ENCODE measurements around the gene NUDT16L1.
A peak's percentile ranks its signal among the peaks of the same experiment; 100 is the strongest.

The NUDT16L1 gene

GRCh38 chr16:4694642-4695451, 1.5 kb downstream of the NUDT16L1 start:
- no peaks in the 10 kb centered on the region for H3K9me3 ChIP-seq (ENCODE audit: low read depth, low read length)
- H3K9ac ChIP-seq (ENCODE audit: insufficient read length), result no peak overlapping the region
- H3K4me3 ChIP-seq, result peak overlapping the region; percentile 94
- H3K27ac ChIP-seq, result 0 out of 2 replicates have a peak overlapping the region, but pooled peaks have one; percentile 6
- no peak for TF ChIP-seq POLR2AphosphoS5 (IDR thresholded peaks at IDR 0.05; ENCODE audit: borderline replicate concordance, low read depth, low read length)
- TF ChIP-seq FOXP2 (optimal IDR thresholded peaks at IDR 0.05; ENCODE audit: control extremely low read depth, extremely low read length, insufficient read depth), result no peak
- no peak for TF ChIP-seq EZH2 (IDR thresholded peaks at IDR 0.05)
- H3K36me3 ChIP-seq (ENCODE audit: insufficient read depth, low read length), result peaks cover 22% of the 10 kb centered on the region; the same call in 1 of the 2 replicates
- DNase-seq (ENCODE audit: low read depth, low spot score), result no peak

DNA sequence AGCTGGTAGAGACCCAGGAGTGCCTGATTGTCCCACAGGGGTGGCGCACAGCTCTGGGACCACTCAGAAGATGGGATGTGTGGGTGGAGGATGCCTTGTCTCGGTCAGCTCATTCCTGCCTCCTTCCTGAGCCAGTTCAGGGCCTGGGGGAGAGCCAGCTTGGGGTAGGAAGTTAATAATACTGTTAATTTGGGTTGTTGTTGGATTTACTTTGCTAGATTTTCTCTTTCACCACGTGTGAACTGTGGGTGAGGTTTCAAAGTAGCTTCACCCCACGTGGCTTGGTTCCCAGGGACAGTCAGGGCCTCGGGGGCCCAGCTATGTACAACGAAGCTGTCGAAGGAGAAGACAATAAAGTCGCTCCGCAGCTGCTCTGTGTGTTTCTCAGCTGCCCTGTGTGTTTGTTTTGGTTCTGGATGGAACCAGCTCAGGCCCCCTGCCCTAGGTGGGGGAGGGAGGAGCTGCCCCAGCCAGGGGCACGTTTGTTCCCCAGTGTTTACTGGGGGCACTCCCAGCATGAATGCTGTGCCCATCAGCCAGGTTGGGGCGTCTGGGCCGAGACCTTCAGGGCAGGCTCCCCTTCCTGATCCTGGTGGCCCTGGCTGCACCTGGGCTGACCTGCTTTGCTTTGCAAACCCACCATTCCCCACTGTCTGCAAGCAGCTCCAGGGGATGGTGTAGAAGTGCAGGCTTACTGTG, 2.3 kb downstream of the NUDT16L1 start:
- Histone ChIP-seq H3K4me3 (no peak overlapping the region), H3K9ac (ENCODE audit: insufficient read length) (no peak overlapping the region), H3K9me3 (ENCODE audit: low read depth, low read length) (no peaks in the 10 kb centered on the region), H3K27ac (0 out of 2 replicates have a peak overlapping the region, but pooled peaks have one; percentile 6), H3K36me3 (ENCODE audit: insufficient read depth, low read length) (peaks cover 22% of the 10 kb centered on the region; the same call in 1 of the 2 replicates)
- TF ChIP-seq POLR2AphosphoS5 (IDR thresholded peaks at IDR 0.05; ENCODE audit: borderline replicate concordance, low read depth, low read length), result no peak
- TF ChIP-seq FOXP2 (optimal IDR thresholded peaks at IDR 0.05; ENCODE audit: control extremely low read depth, extremely low read length, insufficient read depth), result no peak
- TF ChIP-seq EZH2 (IDR thresholded peaks at IDR 0.05), result no peak
- no peak for DNase-seq (ENCODE audit: low read depth, low spot score)

GRCh38 chr16:4696172-4696904, 3.0 kb downstream of the NUDT16L1 start:
- DNase-seq (ENCODE audit: low read depth, low spot score), result no peak
- TF ChIP-seq FOXP2 (optimal IDR thresholded peaks at IDR 0.05; ENCODE audit: control extremely low read depth, extremely low read length, insufficient read depth), result no peak
- TF ChIP-seq EZH2 (IDR thresholded peaks at IDR 0.05), result no peak
- TF ChIP-seq POLR2AphosphoS5 (IDR thresholded peaks at IDR 0.05; ENCODE audit: borderline replicate concordance, low read depth, low read length), result no peak
- Histone ChIP-seq H3K27ac (no peak overlapping the region), H3K4me3 (no peak overlapping the region), H3K9me3 (ENCODE audit: low read depth, low read length) (no peaks in the 10 kb centered on the region), H3K36me3 (ENCODE audit: insufficient read depth, low read length) (peaks cover 22% of the 10 kb centered on the region; the same call in 1 of the 2 replicates), H3K9ac (ENCODE audit: insufficient read length) (no peak overlapping the region)

DNA sequence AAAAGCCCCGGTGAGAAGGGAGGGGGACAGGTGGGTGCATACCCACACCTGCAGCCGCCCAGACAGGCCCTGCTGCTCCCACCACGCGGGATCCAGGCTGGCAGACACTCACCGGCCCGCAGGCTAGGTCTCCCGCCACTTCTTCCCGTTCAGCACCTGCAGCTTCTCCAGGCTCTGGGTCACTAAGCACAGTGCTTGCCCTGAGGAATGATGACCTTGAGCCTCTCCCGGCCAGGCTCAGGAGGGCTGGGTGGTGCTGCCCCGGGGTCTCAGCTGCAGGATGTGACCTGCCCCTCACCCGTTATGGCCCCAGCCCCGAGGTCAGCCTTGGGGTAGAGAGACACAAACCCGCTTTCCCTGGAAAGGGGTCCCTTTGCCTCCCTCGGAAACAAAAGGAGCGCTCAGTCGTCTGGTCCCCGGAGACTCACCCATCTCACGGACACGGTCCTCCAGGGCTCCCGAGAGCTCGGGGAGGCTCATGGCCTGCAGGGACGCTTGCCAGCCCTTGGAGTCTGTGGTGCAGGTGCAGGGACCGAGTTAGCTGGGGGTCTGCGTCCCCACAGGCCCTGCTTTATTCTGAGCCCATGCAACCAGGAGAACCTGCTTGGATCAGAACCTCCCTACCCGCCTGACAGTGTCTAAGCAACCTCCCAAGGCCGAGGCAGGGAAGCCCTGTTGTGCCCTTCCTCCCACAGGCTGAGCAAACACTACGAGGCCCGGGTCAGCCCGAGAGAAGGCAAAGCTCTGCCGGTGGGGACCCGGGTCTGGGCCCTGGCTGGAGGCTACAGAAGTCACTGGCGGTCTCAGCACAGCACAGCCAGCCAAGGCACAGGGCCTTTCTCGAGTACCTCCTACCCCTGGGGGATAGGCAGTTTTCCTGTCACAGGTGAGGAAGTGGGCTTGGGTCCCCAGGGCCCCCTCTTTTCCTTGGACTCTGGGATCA, 3.8 kb downstream of the NUDT16L1 start:
- Histone ChIP-seq H3K4me3 (no peak overlapping the region), H3K36me3 (ENCODE audit: insufficient read depth, low read length) (peaks cover 22% of the 10 kb centered on the region; the same call in 1 of the 2 replicates), H3K27ac (no peak overlapping the region), H3K9ac (ENCODE audit: insufficient read length) (no peak overlapping the region), H3K9me3 (ENCODE audit: low read depth, low read length) (no peaks in the 10 kb centered on the region)
- TF ChIP-seq EZH2 (IDR thresholded peaks at IDR 0.05), result no peak
- TF ChIP-seq FOXP2 (optimal IDR thresholded peaks at IDR 0.05; ENCODE audit: control extremely low read depth, extremely low read length, insufficient read depth), result no peak
- TF ChIP-seq POLR2AphosphoS5 (IDR thresholded peaks at IDR 0.05; ENCODE audit: borderline replicate concordance, low read depth, low read length), result no peak
- no peak for DNase-seq (ENCODE audit: low read depth, low spot score)

GRCh38 chr16:4697848-4698291, 4.5 kb downstream of the NUDT16L1 start:
- DNase-seq (ENCODE audit: low read depth, low spot score), result no peak
- TF ChIP-seq POLR2AphosphoS5 (IDR thresholded peaks at IDR 0.05; ENCODE audit: borderline replicate concordance, low read depth, low read length) (no peak), EZH2 (IDR thresholded peaks at IDR 0.05) (no peak), FOXP2 (optimal IDR thresholded peaks at IDR 0.05; ENCODE audit: control extremely low read depth, extremely low read length, insufficient read depth) (no peak)
- H3K36me3 ChIP-seq (ENCODE audit: insufficient read depth, low read length), result peaks cover 22% of the 10 kb centered on the region; the same call in 1 of the 2 replicates
- no peak overlapping the region for H3K27ac ChIP-seq
- H3K9me3 ChIP-seq (ENCODE audit: low read depth, low read length), result no peaks in the 10 kb centered on the region
- no peak overlapping the region for H3K4me3 ChIP-seq
- H3K9ac ChIP-seq (ENCODE audit: insufficient read length), result no peak overlapping the region

GRCh38 chr16:4698321-4699045, 5.1 kb downstream of the NUDT16L1 start:
- H3K27ac ChIP-seq, result no peak overlapping the region
- H3K4me3 ChIP-seq, result no peak overlapping the region
- no peaks in the 10 kb centered on the region for H3K9me3 ChIP-seq (ENCODE audit: low read depth, low read length)
- H3K9ac ChIP-seq (ENCODE audit: insufficient read length), result no peak overlapping the region
- H3K36me3 ChIP-seq (ENCODE audit: insufficient read depth, low read length), result peaks cover 22% of the 10 kb centered on the region; the same call in 1 of the 2 replicates
- no peak for DNase-seq (ENCODE audit: low read depth, low spot score)
- TF ChIP-seq FOXP2 (optimal IDR thresholded peaks at IDR 0.05; ENCODE audit: control extremely low read depth, extremely low read length, insufficient read depth), result no peak
- TF ChIP-seq EZH2 (IDR thresholded peaks at IDR 0.05), result no peak
- no peak for TF ChIP-seq POLR2AphosphoS5 (IDR thresholded peaks at IDR 0.05; ENCODE audit: borderline replicate concordance, low read depth, low read length)
